Activated CD4-positive, alpha-beta T cell treated with anti-CD3 and anti-CD28 coated beads, Interleukin-2, amount 50 U/mL, for 48 hours (primary cell): Measurements from ENCODE around the gene ZNF792.
"Not testable (repeated sequence)": the region's sequence is repeated elsewhere in the genome, so short reads cannot be mapped to it uniquely, and the experiment has no call there.

Experiments
- DNase-seq, 2 experiments: peaks; one replicate each; pipeline ENCODE4 v3.0.0-alpha.2; 2020

Gene ZNF792

GRCh38 chr19:34963573-34964406, at the start of gene ZNF792:
TSS of gene ZNF792 (minus strand) at chr19:34964229. CDS start at chr19:34963662, 567 bp downstream.
- DNase-seq: peak; percentile 66 to 74

GRCh38 chr19:35013041-35013819, 49.2 kb upstream of the ZNF792 start:
- DNase-seq: peak; percentile 85 to 87

- no peak for DNase-seq
These were observed 48.0 kb upstream of the ZNF792 start for GRCh38 chr19:35011737-35012682.

GRCh38 chr19:35011091-35011689, 47.2 kb upstream of the ZNF792 start:
- DNase-seq: no peak

GRCh38 chr19:35009424-35010415, 45.7 kb upstream of the ZNF792 start:
- no peak for DNase-seq

- no peak for DNase-seq
These were observed 44.9 kb upstream of the ZNF792 start for GRCh38 chr19:35008891-35009341.

GRCh38 chr19:35007427-35007826, 43.4 kb upstream of the ZNF792 start:
- not testable (repeated sequence) for DNase-seq

- no peak for DNase-seq
These were observed 43.0 kb upstream of the ZNF792 start for GRCh38 chr19:35006999-35007365.

- no peak for DNase-seq
These were observed 42.4 kb upstream of the ZNF792 start for GRCh38 chr19:35006342-35006998.

- DNase-seq: not testable (repeated sequence)
These were observed 41.9 kb upstream of the ZNF792 start for GRCh38 chr19:35006007-35006341.

GRCh38 chr19:35005256-35005977, 41.4 kb upstream of the ZNF792 start:
- no peak for DNase-seq

- no peak for DNase-seq
These were observed 40.7 kb upstream of the ZNF792 start for GRCh38 chr19:35004517-35005255.

GRCh38 chr19:35002037-35002535, 38.1 kb upstream of the ZNF792 start:
- no peak for DNase-seq

GRCh38 chr19:35000647-35001501, 36.8 kb upstream of the ZNF792 start:
- DNase-seq: peak; percentile 64 to 73

GRCh38 chr19:35000338-35000646, 36.3 kb upstream of the ZNF792 start:
- DNase-seq: no peak

GRCh38 chr19:34999498-35000337, 35.7 kb upstream of the ZNF792 start, which contains the start of gene GRAMD1A:
TSS of gene GRAMD1A (plus strand) at chr19:35000323. CDS start at chr19:35000479, 156 bp downstream.
- DNase-seq: peak; percentile 81 to 84
